ENCODE measurements around the gene RHOH. TPM values are rescaled to one million over a fixed set of nuclear protein-coding genes. Genes with fewer than 3 reads are reported as not detected.

RHOH gene
- total and polyA plus RNA-seq, 9 of the 15 experiments (the other 6 are each of a cell fraction or from before 2014, with no cell fraction given): 14.3 to 37.7 (median 23.2) TPM

GRCh38 chr4:40246011-40246900 is 49.4 kb downstream of the RHOH start:
- no TSS peak for BruUV-seq (replicated peaks)
- DNase-seq (ENCODE audit: extremely low read depth in 1 of 4, low spot score in 3 of 4) (no peak), FAIRE-seq (no peak), ATAC-seq (no peak)
- Histone ChIP-seq H3K4me1 (replicated peaks in 1 of 2; ENCODE audit: control insufficient read depth in 2 of 2, insufficient read depth in 2 of 2, low read length in 2 of 2) (peaks cover 15 to 19% of the 10 kb centered on the region in 2 experiments), H2AFZ (ENCODE audit: low read depth, low read length) (no peak overlapping the region), H3K9ac (ENCODE audit: insufficient read depth in 1 of 2, low read depth in 2 of 2, low read length in 2 of 2) (no peak overlapping the region; a peak in 1 of 4 replicates), H3K4me2 (ENCODE audit: insufficient read depth, low read length) (no peak overlapping the region), H3K9me1 (ENCODE audit: control insufficient read depth, insufficient read depth, low read length) (no peaks in the 10 kb centered on the region), H3K79me2 (ENCODE audit: control insufficient read depth, insufficient read depth, low read length) (peaks cover 10% of the 10 kb centered on the region), H4K20me1 (replicated peaks; ENCODE audit: control insufficient read depth, insufficient read depth, low read length) (no peaks in the 10 kb centered on the region; the same call in 1 of the 2 replicates), H3K27ac (ENCODE audit: extremely low read depth, low read depth, low read length) (no peak overlapping the region), H3K27me3 (ENCODE audit: control insufficient read depth in 2 of 2, insufficient read depth in 2 of 2, low read length in 2 of 2) (no peaks in the 10 kb centered on the region), H3K9me3 (replicated peaks; ENCODE audit: control insufficient read depth, insufficient read depth, low read depth, low read length) (no peaks in the 10 kb centered on the region), H3K4me3 (no peak overlapping the region), H3K36me3 (ENCODE audit: control insufficient read depth, insufficient read depth, low read length) (peaks cover 44% of the 10 kb centered on the region)
- ChIA-PET POLR2A (no interaction called here), CTCF (ENCODE audit: low intra/inter-chr PET ratio) (no interaction called here)
- in situ Hi-C loops (cut with MboI): no loop called here
- WGBS (ENCODE audit: insufficient coverage, low coverage, missing lambda C conversion rate): 78% methylated on average over 9 of the region's 9 CpGs
- intact Hi-C loops (cut with micrococcal nuclease): no loop called here
- TF ChIP-seq IRF1 (CRISPR knock-in tag; IDR thresholded peaks at IDR 0.05; ENCODE audit: borderline replicate concordance): no peak
- 0 out of 2 replicates have a peak, but pooled peaks have one; percentile 16 for TF ChIP-seq POLR2G (IDR thresholded peaks at IDR 0.05; ENCODE audit: low read depth, low read length)
- no peak for TF ChIP-seq HNRNPL (IDR thresholded peaks at IDR 0.05; ENCODE audit: low read depth, low read length)
- no peak for TF ChIP-seq GMEB1 (CRISPR knock-in tag; IDR thresholded peaks at IDR 0.05)
- no peak for TF ChIP-seq GTF2F1 (IDR thresholded peaks at IDR 0.05; ENCODE audit: low read depth, low read length)
- TF ChIP-seq SMC3 (conservative IDR thresholded peaks at IDR 0.05; ENCODE audit: insufficient read depth, low read depth, low read length): no peak
- no peak for TF ChIP-seq E2F3 (CRISPR knock-in tag; IDR thresholded peaks at IDR 0.05)
- TF ChIP-seq POLR2A (conservative IDR thresholded peaks at IDR 0.05): 0 out of 2 replicates have a peak, but pooled peaks have one; percentile 18
- TF ChIP-seq RFX5 (IDR thresholded peaks at IDR 0.05; ENCODE audit: low read depth, low read length): no peak
- TF ChIP-seq PCBP1 (IDR thresholded peaks at IDR 0.05; ENCODE audit: low read depth, low read length, poor library complexity, severe bottlenecking): no peak
- no peak for TF ChIP-seq MCM2 (IDR thresholded peaks at IDR 0.05; ENCODE audit: low read depth)

Data from K562 (cell line).